ENCODE data around the gene MRPL32. TPM values are rescaled to one million over a fixed set of nuclear protein-coding genes. Genes with fewer than 3 reads are reported as not detected.

Gene MRPL32
- total RNA-seq, 1 experiment from 2014 or later: 101 TPM

DNA sequence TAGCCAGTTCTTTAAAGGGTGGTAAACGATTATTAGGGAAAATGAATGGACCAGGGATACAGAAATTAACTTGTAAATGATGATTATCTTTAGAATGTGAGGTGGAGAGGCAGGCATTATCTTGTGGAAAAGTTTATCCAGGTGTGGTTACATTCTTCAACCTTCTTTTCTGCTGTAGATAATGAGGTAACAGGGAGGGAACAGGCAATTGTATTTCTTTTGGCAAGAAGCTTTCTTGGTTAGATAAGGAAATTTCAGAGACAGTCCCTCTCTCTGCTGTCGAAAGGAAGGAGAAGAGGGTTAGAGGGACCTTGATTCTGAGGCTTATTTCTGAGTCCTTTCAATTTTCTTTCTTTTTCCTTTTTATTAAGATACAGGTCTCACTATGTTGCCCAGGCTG lies 32.1 kb downstream of the MRPL32 start:
- H4K20me1 ChIP-seq (ENCODE audit: control insufficient read depth, insufficient read depth, insufficient read length): no peaks in the 10 kb centered on the region
- H2BK15ac ChIP-seq (ENCODE audit: low read depth, low read length): no peak overlapping the region
- H2BK20ac ChIP-seq (ENCODE audit: low read depth, low read length, poor library complexity, severe bottlenecking): no peak overlapping the region
- no peak overlapping the region for H3K56ac ChIP-seq (ENCODE audit: insufficient read length, low read depth, low read length)
- no peak overlapping the region for H2BK5ac ChIP-seq (ENCODE audit: insufficient read length, low read length)
- no peak overlapping the region for H3K14ac ChIP-seq (ENCODE audit: insufficient read depth, low read length)
- H4K8ac ChIP-seq (replicated peaks; ENCODE audit: insufficient read length, low read depth, low read length): no peak overlapping the region
- H2BK120ac ChIP-seq (ENCODE audit: low read depth, low read length, poor library complexity, severe bottlenecking): no peak overlapping the region
- no peaks in the 10 kb centered on the region for H3K79me2 ChIP-seq (ENCODE audit: insufficient read depth, low read length)
- H3K18ac ChIP-seq (ENCODE audit: insufficient read length, low read depth, low read length): no peak overlapping the region
- H3K27me3 Mint-ChIP-seq (ENCODE audit: low read depth): peaks cover 1% of the 10 kb centered on the region
- no peaks in the 10 kb centered on the region for H3K27me3 ChIP-seq (ENCODE audit: insufficient read depth, low read length)
- DNase-seq: no peak
- no peak overlapping the region for H3T11ph ChIP-seq (ENCODE audit: low read length)
- H3K4me2 ChIP-seq (ENCODE audit: insufficient read depth, insufficient read length, low read length): no peak overlapping the region
- no peaks in the 10 kb centered on the region for H3K79me1 ChIP-seq (ENCODE audit: insufficient read depth, low read depth, low read length, poor library complexity, severe bottlenecking)
- peaks cover 4% of the 10 kb centered on the region; the same call in 1 of the 2 replicates for H3K4me1 ChIP-seq (ENCODE audit: insufficient read depth, low read length)
- H3K36me3 Mint-ChIP-seq (ENCODE audit: insufficient read depth in 1 of 3, low read depth in 3 of 3): peaks cover 3 to 13% (median 10%) of the 10 kb centered on the region in 3 experiments
- no peak overlapping the region for H2AFZ ChIP-seq (ENCODE audit: low read length)
- no peak overlapping the region for H3K23ac ChIP-seq (ENCODE audit: insufficient read length, low read depth, low read length)
- TF ChIP-seq, protein P1, sequence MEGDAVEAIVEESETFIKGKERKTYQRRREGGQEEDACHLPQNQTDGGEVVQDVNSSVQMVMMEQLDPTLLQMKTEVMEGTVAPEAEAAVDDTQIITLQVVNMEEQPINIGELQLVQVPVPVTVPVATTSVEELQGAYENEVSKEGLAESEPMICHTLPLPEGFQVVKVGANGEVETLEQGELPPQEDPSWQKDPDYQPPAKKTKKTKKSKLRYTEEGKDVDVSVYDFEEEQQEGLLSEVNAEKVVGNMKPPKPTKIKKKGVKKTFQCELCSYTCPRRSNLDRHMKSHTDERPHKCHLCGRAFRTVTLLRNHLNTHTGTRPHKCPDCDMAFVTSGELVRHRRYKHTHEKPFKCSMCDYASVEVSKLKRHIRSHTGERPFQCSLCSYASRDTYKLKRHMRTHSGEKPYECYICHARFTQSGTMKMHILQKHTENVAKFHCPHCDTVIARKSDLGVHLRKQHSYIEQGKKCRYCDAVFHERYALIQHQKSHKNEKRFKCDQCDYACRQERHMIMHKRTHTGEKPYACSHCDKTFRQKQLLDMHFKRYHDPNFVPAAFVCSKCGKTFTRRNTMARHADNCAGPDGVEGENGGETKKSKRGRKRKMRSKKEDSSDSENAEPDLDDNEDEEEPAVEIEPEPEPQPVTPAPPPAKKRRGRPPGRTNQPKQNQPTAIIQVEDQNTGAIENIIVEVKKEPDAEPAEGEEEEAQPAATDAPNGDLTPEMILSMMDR (conservative IDR thresholded peaks at IDR 0.05): no peak
- no peaks in the 10 kb centered on the region for H3K23me2 ChIP-seq (ENCODE audit: insufficient read length, low read depth, low read length, poor library complexity, severe bottlenecking)
- H3K27ac ChIP-seq (ENCODE audit: insufficient read length, low read depth, low read length): no peak overlapping the region
- H3K4ac ChIP-seq (ENCODE audit: low read depth, low read length): no peak overlapping the region
- H2BK12ac ChIP-seq (ENCODE audit: insufficient read length, low read depth, low read length): no peak overlapping the region
- H4K91ac ChIP-seq (ENCODE audit: insufficient read length, low read depth, low read length): no peak overlapping the region
- peaks cover 6% of the 10 kb centered on the region for H3K9me3 ChIP-seq (ENCODE audit: control insufficient read depth, low read depth, low read length)
- H3K27ac Mint-ChIP-seq: no peak overlapping the region
- H2AK5ac ChIP-seq (ENCODE audit: insufficient read length, low read length): no peak overlapping the region
- H3K9ac ChIP-seq (ENCODE audit: extremely low read depth, insufficient read length, low read length): no peak overlapping the region
- H3K9me3 Mint-ChIP-seq: peaks cover 10% of the 10 kb centered on the region in 2 experiments; a peak in 4 of 5 replicates
- no peak overlapping the region for H3K4me3 Mint-ChIP-seq
- peaks cover 22 to 23% of the 10 kb centered on the region in 2 experiments for H3K4me1 Mint-ChIP-seq
- H4K5ac ChIP-seq (ENCODE audit: insufficient read length, low read depth, low read length): no peak overlapping the region
- 100% methylated on average over 1 of the region's 2 CpGs for WGBS (ENCODE audit: extremely low coverage, insufficient read length, low lambda C conversion rate)

All from H9 (cell line).